Measurements from ENCODE around the gene ANKRD40. TPM values are rescaled to one million over a fixed set of nuclear protein-coding genes. Genes with fewer than 3 reads are reported as not detected.

The ANKRD40 gene
- total and polyA plus RNA-seq, 2 donors (not counting 1 experiment from before 2014, with no cell fraction given) = 13.7 to 35.3 TPM

- H3K27ac ChIP-seq (ENCODE audit: low read length in 2 of 2) = no peak overlapping the region
- no peak for TF ChIP-seq CTCF (IDR thresholded peaks at IDR 0.05)
- ChIA-PET POLR2A (no interaction called here), CTCF (no interaction called here)
- no peak overlapping the region for H3K4me3 ChIP-seq (ENCODE audit: control extremely low read depth in 1 of 5, extremely low read depth in 1 of 5, insufficient read depth in 1 of 5, low read depth in 2 of 5, low read length in 4 of 5)
- WGBS (ENCODE audit: insufficient coverage) = 93% methylated on average over 11 of the region's 12 CpGs
- Mint-ChIP-seq H3K27me3 (peaks cover 44% of the 10 kb centered on the region), H3K27ac (no peak overlapping the region), H3K4me3 (no peak overlapping the region), H3K9me3 (ENCODE audit: insufficient read depth) (no peaks in the 10 kb centered on the region), H3K4me1 (peaks cover 4% of the 10 kb centered on the region)
- no peak for ATAC-seq (ENCODE audit: low read depth)
- DNase-seq = no peak
- peaks cover 0 to 4% (median 0%) of the 10 kb centered on the region in 4 experiments for H3K27me3 ChIP-seq (replicated peaks in 1 of 4; ENCODE audit: control extremely low read depth in 1 of 4, control insufficient read depth in 3 of 4, insufficient read depth in 4 of 4, low read length in 3 of 4)
- H3K36me3 ChIP-seq (replicated peaks in 1 of 2; ENCODE audit: control extremely low read depth in 1 of 2, control insufficient read depth in 1 of 2, extremely low read depth in 1 of 2, insufficient read depth in 2 of 2, low read length in 1 of 2) = no peaks in the 10 kb centered on the region
- H3K4me1 ChIP-seq (ENCODE audit: control insufficient read depth in 2 of 2, insufficient read depth in 2 of 2, low read length in 2 of 2) = peaks cover 0 to 3% of the 10 kb centered on the region in 2 donors
- intact Hi-C loops (cut with micrococcal nuclease) = no loop called here
- no peak overlapping the region for H3K4me2 ChIP-seq (replicated peaks; ENCODE audit: low read depth, low read length, poor library complexity, severe bottlenecking)
- no peak overlapping the region for H2AFZ ChIP-seq (ENCODE audit: insufficient read depth, low read depth, low read length, poor library complexity, severe bottlenecking)
- H3K79me2 ChIP-seq (ENCODE audit: control insufficient read depth, insufficient read depth, low read length) = no peaks in the 10 kb centered on the region
- H3K9me3 ChIP-seq (ENCODE audit: control extremely low read depth in 1 of 3, control insufficient read depth in 2 of 3, insufficient read depth in 1 of 3, low read length in 2 of 3) = no peaks in the 10 kb centered on the region
- no peak overlapping the region for H3K9ac ChIP-seq (ENCODE audit: low read length)
- H4K20me1 ChIP-seq (ENCODE audit: control insufficient read depth, insufficient read depth, low read length, poor library complexity, severe bottlenecking) = no peaks in the 10 kb centered on the region
Measured at GRCh38 chr17:50677851-50678375, 29.8 kb downstream of the ANKRD40 start.

- H4K20me1 ChIP-seq (ENCODE audit: control insufficient read depth, insufficient read depth, low read length, poor library complexity, severe bottlenecking) = no peaks in the 10 kb centered on the region
- ChIA-PET POLR2A (no interaction called here), CTCF (no interaction called here)
- peaks cover 30% of the 10 kb centered on the region for H3K27me3 Mint-ChIP-seq
- ATAC-seq (ENCODE audit: low read depth) (no peak), DNase-seq (no peak)
- H2AFZ ChIP-seq (ENCODE audit: insufficient read depth, low read depth, low read length, poor library complexity, severe bottlenecking) = no peak overlapping the region
- no peak overlapping the region for H3K4me3 ChIP-seq (ENCODE audit: control extremely low read depth in 1 of 5, extremely low read depth in 1 of 5, insufficient read depth in 1 of 5, low read depth in 2 of 5, low read length in 4 of 5)
- peaks cover 3% of the 10 kb centered on the region for H3K4me1 Mint-ChIP-seq
- TF ChIP-seq EZH2 (IDR thresholded peaks at IDR 0.05; ENCODE audit: borderline replicate concordance, insufficient read depth, low read depth, low read length, poor library complexity, severe bottlenecking) = no peak
- TF ChIP-seq CTCF (IDR thresholded peaks at IDR 0.05) = no peak
- no peaks in the 10 kb centered on the region for H3K36me3 ChIP-seq (replicated peaks in 1 of 2; ENCODE audit: control extremely low read depth in 1 of 2, control insufficient read depth in 1 of 2, extremely low read depth in 1 of 2, insufficient read depth in 2 of 2, low read length in 1 of 2)
- peaks cover 0 to 3% of the 10 kb centered on the region in 2 donors for H3K4me1 ChIP-seq (ENCODE audit: control insufficient read depth in 2 of 2, insufficient read depth in 2 of 2, low read length in 2 of 2)
- no peaks in the 10 kb centered on the region for H3K9me3 Mint-ChIP-seq (ENCODE audit: insufficient read depth)
- intact Hi-C loops (cut with micrococcal nuclease) = no loop called here
- H3K4me3 Mint-ChIP-seq = no peak overlapping the region
- no peaks in the 10 kb centered on the region for H3K9me3 ChIP-seq (ENCODE audit: control extremely low read depth in 1 of 3, control insufficient read depth in 2 of 3, insufficient read depth in 1 of 3, low read length in 2 of 3)
- WGBS (ENCODE audit: insufficient coverage) = 91% methylated on average over 18 of the region's 24 CpGs
- no peak overlapping the region for H3K27ac Mint-ChIP-seq
- peaks cover 0 to 4% (median 0%) of the 10 kb centered on the region in 4 experiments for H3K27me3 ChIP-seq (replicated peaks in 1 of 4; ENCODE audit: control extremely low read depth in 1 of 4, control insufficient read depth in 3 of 4, insufficient read depth in 4 of 4, low read length in 3 of 4)
- no peak overlapping the region for H3K4me2 ChIP-seq (replicated peaks; ENCODE audit: low read depth, low read length, poor library complexity, severe bottlenecking)
- H3K79me2 ChIP-seq (ENCODE audit: control insufficient read depth, insufficient read depth, low read length) = no peaks in the 10 kb centered on the region
- H3K27ac ChIP-seq (ENCODE audit: low read length in 2 of 2) = no peak overlapping the region
- H3K9ac ChIP-seq (ENCODE audit: low read length) = no peak overlapping the region
Measured at GRCh38 chr17:50676065-50676975, 31.4 kb downstream of the ANKRD40 start.

Data from B cell (primary cell).